HG03139 (cell line): ENCODE data around the gene IMMT.
A peak's percentile ranks its signal among the peaks of the same experiment; 100 is the strongest.
"Not testable (repeated sequence)": the region's sequence is repeated elsewhere in the genome, so short reads cannot be mapped to it uniquely, and the experiment has no call there.

Experiments used
- ATAC-seq: cut with Tn5 transposase; IDR thresholded peaks from one replicate; pipeline ENCODE4 v1.9.1; 2021; ENCODE audit not compliant: unreplicated experiment

The IMMT gene

DNA sequence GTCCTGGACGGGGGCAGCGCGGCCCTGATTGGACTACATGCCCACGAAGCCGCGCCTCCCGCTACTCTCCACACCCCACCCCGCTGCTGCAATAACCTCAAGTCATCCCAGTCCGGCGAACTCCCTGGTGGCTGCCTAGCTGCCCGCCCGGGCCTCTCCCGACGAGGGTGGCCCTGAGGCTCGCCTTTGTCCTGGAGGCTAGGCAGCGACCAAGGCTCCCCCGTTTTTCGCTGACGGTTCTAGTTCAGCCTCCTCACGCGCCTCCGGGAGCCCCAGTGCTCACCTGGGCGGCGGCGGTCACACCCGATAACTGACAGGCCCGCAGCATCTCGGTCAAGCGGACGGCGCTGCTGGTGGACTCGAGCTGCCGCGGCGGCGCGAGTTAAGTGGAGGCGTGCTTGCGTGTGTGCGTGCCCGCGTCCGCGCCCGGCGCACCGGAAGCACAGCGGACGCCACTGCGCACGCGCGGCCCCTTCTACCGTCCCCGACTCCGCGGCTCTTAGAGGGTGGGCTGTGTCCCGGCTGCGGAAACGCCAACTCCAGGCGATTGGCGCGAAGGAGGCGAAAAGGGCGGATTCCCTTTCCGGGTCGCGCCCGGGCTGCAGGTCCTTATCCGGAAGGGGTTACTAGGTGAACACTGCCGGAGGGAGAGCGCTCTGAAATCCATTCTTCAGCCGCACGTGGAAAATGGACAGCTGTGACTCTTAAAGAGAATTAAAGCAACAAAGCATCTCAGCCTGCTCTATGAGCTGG, at the start of gene IMMT:
Gene IMMT, minus strand, starts transcription at position 408 of the 753 bp plus-strand sequence. Its CDS starts 80 bp downstream, at position 328.
- peak; percentile 84 for ATAC-seq

DNA sequence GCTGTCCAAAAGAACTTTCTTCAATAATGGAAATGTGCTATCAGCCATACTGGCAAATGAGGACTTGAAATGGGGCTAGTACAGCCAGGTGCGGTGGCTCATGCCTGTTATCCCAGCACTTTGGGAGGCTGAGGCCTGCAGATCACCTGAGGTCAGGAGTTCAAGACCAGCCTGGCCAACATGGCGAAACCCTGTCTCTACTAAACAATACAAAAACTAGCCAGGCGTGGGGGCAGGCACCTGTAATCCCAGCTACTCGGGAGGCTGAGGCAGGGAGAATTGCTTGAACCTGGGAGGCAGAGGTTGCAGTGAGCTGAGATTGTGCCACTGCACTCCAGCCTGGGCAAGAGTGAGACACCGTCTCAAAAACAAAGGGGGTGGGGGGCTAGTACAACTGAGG, 49.5 kb upstream of the IMMT start:
- not testable (repeated sequence) for ATAC-seq

DNA sequence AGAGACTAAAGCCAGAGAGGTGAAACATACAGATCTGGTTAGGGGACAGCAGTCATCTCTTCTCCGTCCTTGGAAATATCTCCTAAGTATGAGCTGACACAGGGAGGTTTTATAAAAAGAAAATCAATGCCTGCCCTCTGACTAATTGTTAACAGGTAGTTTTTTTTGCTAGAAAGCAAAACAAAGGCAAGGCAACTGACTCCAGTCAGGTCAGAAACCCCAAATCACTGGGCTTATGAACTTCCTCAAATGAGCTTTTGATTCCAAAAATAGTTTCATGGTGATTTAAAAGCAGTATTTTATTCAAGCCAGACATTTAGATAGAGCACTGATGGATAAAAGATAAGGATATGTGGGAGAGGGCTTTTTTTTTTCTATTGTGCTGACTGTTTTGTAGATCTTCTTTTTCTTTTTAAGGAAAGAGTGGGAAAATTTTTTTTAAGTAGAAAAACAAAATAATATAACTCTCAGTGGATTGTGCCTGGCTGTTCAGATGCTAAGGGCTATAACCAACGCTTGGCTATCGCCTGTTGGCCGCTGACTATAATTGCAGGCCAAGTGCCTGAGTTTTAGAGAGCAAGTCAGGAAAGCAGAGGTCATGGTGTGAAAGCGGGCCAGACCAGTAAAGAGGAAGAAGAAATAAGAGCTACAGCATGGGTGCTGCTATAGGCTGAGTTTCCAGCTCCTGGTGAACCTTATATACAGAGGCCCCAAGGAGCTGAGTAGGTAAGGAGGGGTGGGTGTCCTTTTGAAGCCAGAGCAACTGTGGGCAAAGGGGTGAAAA, 48.9 kb upstream of the IMMT start:
- no peak for ATAC-seq

DNA sequence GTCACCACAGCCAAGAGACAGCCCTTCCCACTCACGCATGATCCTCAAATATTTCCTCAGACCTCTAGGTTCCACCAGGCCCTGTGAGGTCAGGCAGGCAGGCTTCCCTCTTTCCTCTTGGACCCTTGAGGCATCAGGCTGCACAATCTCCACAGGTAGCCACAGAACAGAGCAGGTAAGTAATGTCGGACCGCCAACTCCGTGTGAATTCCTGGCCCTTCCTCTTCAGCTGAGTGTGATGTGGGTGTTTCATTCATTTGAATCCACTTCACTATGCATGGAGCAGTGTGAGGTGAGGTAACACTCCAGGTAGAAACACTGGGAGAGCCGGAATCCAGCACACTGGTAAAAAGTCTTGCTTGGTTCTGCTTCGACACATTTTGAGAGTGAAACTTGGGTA, 48.0 kb upstream of the IMMT start:
- ATAC-seq: no peak

DNA sequence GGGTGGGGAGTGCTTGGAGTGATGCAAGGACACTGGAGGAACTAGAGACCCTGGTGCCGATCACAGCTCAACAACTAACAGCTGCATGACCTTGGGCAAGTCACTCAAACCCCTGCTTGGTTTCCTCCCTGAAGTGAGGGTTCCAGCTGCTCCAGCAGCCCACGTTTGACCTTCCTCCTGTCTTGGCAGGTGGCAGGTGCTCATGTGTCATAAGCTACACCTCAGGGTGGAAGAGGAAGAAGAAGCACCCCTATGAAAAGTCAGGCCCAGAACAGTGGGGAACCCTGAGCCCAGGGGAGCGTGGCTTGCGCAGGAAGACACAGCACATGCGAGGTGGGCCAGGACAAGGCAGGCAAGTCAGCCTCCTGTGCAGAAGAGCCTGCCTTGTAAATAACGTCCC, 46.3 kb upstream of the IMMT start:
- ATAC-seq: no peak

DNA sequence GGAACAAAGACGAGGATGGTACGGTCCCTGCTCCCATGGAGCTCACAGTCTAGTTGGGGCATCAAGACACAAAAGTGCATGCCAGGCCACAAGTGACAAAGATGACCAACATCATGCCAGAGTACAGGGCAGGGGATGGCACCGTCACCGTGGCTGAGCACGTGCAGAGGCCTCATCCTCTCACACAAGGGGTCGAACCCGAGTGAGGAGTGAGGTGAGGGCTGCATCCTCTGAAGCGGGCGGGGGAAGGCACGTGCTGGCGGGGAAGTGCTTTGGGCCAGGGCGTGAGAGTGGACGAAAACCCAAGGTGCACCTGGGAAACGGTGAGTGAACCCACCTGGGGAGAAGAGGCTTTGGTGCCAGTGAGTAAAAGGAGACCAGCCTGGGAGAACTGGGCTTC, 45.0 kb upstream of the IMMT start:
- ATAC-seq: no peak

DNA sequence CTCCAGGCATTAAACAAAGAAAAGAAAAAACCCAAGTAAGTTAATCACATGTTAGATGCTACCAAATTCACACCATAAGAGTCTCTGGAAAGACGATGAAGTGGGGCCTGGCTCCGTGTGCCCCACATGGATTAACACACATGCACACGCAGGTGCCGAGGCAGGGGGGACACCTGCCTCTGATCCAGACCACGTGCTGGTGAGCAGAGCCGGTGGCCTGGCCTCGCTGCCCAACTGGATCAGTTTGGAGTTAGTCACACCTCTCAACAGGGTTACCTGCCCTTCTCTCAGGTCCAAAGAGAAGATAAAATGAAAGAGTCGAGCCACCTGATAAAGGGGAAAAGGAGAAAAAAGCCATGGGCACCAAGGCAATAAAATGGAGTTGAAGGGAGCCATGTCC, 44.5 kb upstream of the IMMT start:
- no peak for ATAC-seq

DNA sequence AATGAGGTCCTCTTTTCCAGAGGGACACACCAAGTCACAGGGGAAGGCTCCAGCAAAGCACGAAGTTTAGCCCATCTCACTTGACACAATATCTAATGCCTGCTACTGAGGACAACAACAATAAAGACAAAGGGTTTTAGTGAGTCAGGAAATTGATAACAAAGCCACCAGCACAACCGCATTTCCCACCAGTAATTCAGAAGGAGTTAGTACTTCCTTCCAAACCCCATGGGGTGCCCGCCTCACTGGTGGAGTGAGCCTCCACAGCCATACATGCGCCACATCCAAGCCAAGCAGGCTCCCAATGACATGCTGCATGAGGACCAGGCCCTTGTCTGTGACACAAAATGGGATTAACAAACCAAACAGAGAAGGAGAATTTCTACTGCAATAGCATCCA, 44.1 kb upstream of the IMMT start:
- no peak for ATAC-seq

DNA sequence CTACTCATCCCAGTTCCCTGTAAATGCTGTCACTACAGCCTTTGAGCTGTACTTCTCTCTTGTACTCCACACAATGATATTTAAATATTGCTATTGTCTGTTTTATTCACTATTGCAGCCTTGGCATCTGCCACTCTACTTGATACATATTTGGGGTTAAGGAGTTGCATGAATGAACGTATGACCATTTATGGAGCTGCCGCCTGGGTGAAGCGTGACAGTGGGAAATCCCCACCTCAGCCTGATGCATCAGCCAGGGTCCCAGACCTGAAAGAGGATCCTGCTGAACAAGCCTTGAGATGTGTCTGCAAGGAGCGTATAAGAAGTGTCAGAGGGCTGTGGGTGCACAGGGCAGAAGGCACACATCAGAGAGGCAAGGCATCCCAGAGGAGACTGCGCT, 43.1 kb upstream of the IMMT start:
- no peak for ATAC-seq

DNA sequence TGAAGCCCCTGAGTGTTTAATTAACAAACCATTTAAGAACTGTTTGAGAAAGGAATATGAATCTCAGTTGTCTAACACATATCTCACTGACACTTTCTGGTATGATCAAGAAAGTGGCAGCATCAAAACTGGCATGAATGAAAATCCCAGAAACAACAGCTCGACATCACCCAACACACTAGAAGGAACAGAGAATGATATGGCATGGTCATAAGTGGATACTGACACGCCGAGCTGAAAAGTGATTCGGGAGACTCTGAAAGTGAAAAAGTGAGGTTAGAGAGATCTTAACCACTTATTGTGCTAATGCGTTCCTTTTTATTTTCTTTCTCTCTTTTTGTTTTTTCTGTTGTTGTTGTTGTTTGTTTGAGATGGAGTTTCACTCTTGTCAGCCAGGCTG, 41.9 kb upstream of the IMMT start:
- no peak for ATAC-seq

DNA sequence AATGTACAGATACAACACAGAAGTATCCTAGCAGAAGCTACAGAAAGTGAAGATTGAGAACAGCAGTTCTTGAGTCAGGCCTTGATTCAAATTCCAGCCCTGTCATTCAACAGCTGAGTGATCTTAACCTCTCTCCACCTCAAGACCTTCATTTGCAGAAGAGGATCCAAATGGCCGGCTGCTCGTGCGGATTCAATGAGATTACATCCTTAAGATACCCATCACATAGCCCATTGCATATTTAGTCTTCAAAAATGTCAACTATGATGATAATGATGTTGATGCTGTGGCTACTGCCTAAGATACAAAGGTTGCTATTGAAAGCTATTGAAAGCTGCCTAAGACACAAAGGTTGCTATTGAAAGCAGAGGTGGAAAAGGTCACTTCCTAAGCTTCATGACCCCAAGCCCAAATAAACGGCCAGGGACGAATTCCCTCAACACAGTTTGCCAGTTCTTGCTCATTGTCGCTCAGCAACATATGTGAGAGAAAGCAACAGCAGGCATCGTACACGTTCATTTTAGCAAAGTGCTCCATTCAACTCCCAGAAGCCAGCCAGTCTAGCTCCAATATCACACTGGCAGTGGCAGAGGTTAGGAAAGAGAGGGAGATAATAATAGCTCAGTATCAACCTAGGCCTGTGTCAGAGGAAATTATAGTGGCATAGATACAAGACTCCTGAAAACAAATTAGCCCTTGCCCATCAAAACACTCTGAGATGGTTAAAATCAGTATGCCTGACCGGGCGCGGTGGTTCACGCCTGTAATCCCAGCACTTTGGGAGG, 40.1 kb upstream of the IMMT start:
- no peak for ATAC-seq

DNA sequence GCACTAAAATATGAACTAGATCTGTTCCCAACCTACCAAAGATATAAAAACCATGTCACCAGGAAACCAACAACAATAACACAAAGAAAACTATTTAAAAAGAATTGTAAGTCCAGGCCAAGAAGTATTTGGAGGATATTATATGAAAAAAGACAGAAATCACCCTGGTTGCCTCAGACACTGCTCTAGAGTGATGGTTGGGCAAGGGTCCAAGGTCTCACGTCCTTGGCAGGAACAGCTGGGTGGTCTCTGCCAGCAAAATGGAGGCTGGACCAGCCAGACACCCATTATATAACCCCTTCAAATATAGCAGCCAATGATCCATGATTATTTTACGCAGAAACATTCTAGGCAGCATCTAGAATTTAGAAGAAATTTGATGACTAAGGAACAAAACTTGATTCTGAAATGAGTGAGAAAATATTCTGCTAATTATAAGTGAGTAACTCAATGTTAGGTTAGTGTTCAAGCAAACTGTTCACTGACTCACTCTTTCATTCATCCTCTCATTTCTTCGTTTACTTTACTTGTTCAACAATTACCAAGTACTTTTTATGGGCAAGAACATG, 39.4 kb upstream of the IMMT start:
- no peak for ATAC-seq

DNA sequence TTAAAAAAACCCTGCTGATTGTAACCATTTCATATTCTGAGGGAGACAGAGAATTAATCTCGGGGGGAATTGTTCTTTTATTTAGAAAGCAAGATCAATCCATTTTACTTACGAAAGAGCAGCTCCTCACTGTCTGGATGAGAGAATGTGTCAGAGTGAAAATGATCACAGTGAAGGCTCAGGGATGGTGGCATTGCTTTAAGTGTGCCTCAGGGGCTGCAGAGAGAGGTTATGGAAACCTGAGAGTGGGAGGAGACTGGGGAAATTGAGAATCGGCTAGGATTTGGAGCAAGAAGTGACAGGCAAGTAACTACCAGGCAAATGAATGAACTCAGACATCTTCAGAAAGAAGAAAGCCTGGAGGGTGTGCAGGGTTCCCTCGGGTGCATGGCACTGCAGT, 38.2 kb upstream of the IMMT start:
- no peak for ATAC-seq

DNA sequence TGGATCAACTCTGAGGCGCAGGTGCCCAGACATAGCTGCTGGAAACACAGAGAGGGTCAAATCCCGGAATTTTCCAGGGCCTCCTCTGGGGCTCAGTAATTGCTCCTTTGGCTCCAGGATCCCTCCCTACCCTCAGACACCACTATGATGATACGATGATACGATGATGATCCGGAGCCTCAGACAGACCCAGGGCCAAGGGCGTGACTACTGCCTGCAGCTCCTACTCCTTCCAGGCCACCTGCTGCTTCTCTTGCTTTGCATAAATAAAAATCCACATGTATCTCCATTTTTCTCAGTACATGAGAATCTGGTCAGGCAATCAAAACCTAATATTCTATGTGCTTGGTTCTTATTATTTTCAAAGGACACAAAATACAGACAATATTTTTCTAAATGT, 37.6 kb upstream of the IMMT start:
- ATAC-seq: no peak

DNA sequence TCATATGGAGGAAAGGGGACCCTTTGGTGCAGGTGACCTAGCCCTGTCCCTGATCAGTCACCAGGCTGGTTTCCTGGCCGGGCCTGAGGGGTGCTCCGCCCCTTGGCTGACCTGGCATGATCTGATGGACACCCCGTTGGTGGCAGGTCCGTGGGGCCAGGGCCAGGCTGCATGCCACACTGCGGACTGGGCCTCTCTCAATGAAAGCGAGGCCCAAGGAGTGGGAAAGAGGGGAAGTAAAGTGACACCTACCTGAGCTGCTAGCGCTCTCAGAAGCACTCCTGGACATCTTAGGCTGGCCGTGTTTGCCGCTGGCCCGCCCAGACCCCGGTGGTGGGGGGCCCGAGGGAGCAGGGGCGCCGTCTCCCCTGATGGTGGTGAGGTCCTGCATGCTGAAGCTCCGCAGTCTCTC, 37.1 kb upstream of the IMMT start:
- no peak for ATAC-seq

DNA sequence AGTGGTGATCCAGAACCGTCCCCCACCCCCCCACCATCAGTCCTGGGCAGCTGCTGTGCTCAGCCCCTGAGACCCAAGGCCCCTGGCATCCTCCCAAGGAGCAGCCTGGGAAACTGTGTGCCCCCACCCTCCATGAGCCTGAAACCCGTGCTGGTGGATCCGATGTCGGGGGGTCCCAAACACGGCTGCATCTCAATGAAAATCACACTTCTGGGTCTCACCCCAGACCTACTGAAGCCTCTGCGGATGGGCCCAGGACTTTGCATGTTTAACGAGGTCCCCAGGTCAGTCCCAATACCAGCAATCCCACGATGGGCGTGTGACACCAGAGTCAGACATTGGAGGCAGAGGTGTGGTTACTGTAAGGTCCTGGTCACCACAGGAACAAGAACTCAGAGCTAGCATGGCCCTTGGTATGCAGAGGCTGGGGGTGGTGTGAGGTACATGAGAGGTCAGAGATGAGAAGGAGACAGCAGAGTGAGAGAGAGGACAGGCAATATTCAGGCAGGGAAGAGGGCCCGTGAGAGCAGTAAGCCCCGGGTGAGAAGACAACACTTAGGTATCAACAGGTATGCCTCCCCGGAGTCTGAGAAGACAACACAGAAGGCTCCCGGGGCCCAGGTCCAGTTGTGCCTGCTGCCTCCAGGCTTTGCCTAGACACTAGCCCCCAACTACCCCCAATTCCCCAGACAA, 36.6 kb upstream of the IMMT start:
- ATAC-seq: no peak

DNA sequence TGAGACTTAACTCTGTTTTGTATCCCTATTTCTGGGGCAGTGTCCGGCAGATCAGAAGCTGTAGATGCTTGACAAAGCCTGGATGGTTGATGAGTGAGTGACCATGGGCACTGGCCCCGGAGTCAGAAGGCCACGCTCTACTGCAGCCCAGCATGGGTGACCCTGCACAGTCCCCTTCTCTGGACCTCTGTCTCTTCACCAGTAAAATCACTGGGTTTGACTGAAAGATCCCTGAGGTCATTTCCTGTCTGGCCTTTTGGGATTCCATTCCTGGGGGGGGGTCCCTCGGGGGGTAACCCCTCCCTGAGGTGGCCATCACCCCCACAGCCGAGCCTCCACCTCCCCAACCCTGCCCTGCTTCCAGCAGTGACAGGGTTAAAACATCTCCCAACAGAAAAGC, 35.7 kb upstream of the IMMT start:
- ATAC-seq: no peak

DNA sequence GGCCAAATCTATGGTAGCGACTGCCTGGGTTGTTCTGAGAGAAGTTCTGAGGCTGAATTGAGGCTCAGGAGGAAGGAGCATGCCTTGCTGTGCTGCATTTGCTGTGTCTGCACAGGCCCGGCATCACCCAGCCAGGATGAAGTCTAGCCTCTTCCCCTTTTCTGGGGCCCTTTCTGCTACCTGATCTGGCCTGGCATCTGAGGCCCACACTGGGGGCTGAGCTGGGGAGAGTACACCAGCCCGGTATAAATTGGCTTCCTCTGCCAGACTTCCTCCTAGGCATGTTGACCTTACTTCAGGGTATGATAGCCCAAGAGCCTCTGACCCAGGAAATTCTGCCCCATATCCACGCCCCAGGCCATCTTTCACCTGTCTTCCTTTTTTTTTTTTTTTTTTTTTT, 34.0 kb upstream of the IMMT start:
- no peak for ATAC-seq

DNA sequence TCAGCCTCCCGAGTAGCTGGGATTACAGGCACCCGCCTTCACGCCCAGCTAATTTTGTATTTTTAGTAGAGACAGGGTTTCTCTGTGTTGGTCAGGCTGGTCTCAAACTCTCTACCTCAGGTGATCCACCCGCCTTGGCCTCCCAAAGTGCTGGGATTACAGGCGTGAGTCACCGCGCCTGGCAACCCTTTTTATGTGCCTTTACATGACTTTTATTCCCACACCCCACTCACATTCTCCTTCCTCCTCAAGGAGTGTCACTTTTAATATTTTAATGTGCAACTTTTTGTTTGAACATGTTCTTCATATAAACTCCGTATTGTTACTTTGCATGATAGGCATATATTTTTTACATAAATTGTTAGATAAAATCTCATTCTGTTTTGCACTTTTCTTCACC, 33.3 kb upstream of the IMMT start:
- ATAC-seq: not testable (repeated sequence)

DNA sequence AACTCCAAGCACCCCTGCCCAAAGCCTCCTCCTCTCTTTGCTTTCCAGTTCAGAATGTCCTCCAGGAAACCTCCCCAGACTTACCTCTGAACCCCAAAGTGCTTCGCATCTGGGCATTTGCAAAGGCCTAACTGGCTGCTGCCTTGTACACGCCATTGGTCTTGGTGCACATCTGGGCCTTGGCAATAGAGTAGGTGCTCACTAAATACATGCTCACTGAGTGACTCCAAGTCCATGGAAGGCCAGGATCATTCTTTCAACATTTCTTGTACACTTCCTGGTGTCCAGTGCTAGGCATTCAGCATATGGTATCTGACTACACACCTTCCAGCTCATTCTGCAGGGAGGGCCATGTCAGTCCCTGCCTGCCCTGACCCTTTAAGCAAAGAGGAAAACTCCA, 32.4 kb upstream of the IMMT start:
- ATAC-seq: no peak
